Right lobe of liver (tissue), 6 donors: ENCODE measurements around the gene FKBP1A. TPM values are rescaled to one million over a fixed set of nuclear protein-coding genes. Genes with fewer than 3 reads are reported as not detected.
A peak's percentile ranks its signal among the peaks of the same experiment; 100 is the strongest.
"Not testable (repeated sequence)": the region's sequence is repeated elsewhere in the genome, so short reads cannot be mapped to it uniquely, and the experiment has no call there.

Experiments
- ATAC-seq, 4 donors: fragments of 200-7000 bp; cut with Tn5 transposase; one replicate each; pipeline ENCODE4 v1.9.1; 2020; ENCODE audit warnings: mild to moderate bottlenecking in 4 of 4, moderate library complexity in 4 of 4
- DNase-seq, 3 donors: peaks; one replicate each; pipeline ENCODE4 v3.0.0-alpha.2; 2020
- H3K27ac ChIP-seq, 3 donors: fragments of 200-600 bp; one replicate each; pipeline ENCODE4 v1.8.0; 2022
- H3K27me3 ChIP-seq, 2 donors: fragments of 200-600 bp; one replicate each; pipeline ENCODE4 v1.8.0; 2022
- H3K36me3 ChIP-seq, 4 donors: fragments of 200-600 bp; sonication (generic) in 1 of 4; one replicate each; pipeline versions ENCODE4 v1.5.1 to v1.8.0; 2017 to 2022; ENCODE audit warnings: control low read depth in 1 of 4
- H3K4me1 ChIP-seq, 4 donors: fragments of 200-600 bp; sonication (generic) in 1 of 4; one replicate each; pipeline versions ENCODE4 v1.5.1 to v1.8.0; 2017 to 2022; ENCODE audit warnings: control low read depth in 1 of 4
- H3K4me3 ChIP-seq, 3 donors: fragments of 200-600 bp; one replicate each; pipeline ENCODE4 v1.8.0; 2022
- H3K9me3 ChIP-seq, 4 donors: fragments of 200-600 bp; sonication (generic) in 1 of 4; one replicate each; pipeline versions ENCODE4 v1.5.1 to v1.8.0; 2017 to 2022; ENCODE audit warnings: control low read depth in 1 of 4
- CTCF ChIP-seq, 4 donors: fragments of 200-600 bp in 3 of 4; fragments of 450-650 bp in 1 of 4; IDR thresholded peaks; one replicate each; pipeline versions ENCODE4 v1.5.1 to v1.8.0; 2016 to 2022; ENCODE audit warnings: antibody characterized with exemption in 4 of 4, mild to moderate bottlenecking in 2 of 4
- POLR2A ChIP-seq: fragments of 450-650 bp; IDR thresholded peaks from one replicate; pipeline ENCODE4 v1.6.1; 2017; ENCODE audit warnings: antibody characterized with exemption, mild to moderate bottlenecking
- WGBS: methylation state at CpG from one replicate; pipeline ENCODE4 v1.1.6; 2018; ENCODE audit warnings: low coverage, low lambda C conversion rate; ENCODE audit not compliant: insufficient coverage; ENCODE audit errors: missing lambda C conversion rate; 5-methylcytosine and 5-hydroxymethylcytosine counted together
- intact Hi-C, 2 donors: fragments of 100-400 bp; cut with DNase I; formaldehyde crosslinking; loops; one replicate each; pipeline versions ENCODE4 v1.11.2 to v1.14.1; 2022
- total RNA-seq, 6 experiments: library from RNA; depleted of rRNA in 2 of 6; stranded (reverse); fragments of >200 nt in 2 of 6; fragmentation: NEBNext Ultra II Directional in 3 of 6; extraction: Animal tissue kit (Norgen Biotek cat#: 25700) in 3 of 6; gene quantifications; one replicate each; pipeline versions ENCODE4 v1.1.0 to v1.2.4, GENCODE V29; 2016 to 2023
- donor health status: DM: no; HTN: yes; CAD: no.
- donor health status: DM: no; HTN: no; CAD: no.
- donor health status: DM: no; HTN: no; CAD: no.
- donor health status: DM: no; HTN: yes; CAD: no.
- donor health status: DM: no; HTN: yes; CAD: no.

Gene FKBP1A
- total RNA-seq, 6 experiments from 2014 or later: 56.9 to 86.9 (median 63.4) TPM

GRCh38 chr20:1402149-1402548 is 9.3 kb upstream of the FKBP1A start:
- 24% methylated on average over 7 of the region's 7 CpGs for WGBS
- H3K27ac ChIP-seq: peak overlapping the region in 2 of 3 donors; percentile 63 to 73
- H3K4me3 ChIP-seq: no peak overlapping the region
- no peak for TF ChIP-seq CTCF (IDR thresholded peaks at IDR 0.05)
- no peak for TF ChIP-seq POLR2A
- H3K4me1 ChIP-seq: peaks cover 0 to 30% (median 10%) of the 10 kb centered on the region in 4 donors
- no peaks in the 10 kb centered on the region for H3K27me3 ChIP-seq
- no peaks in the 10 kb centered on the region for H3K36me3 ChIP-seq
- ATAC-seq (peak in 2 of 4 donors; percentile 11 to 29), DNase-seq (no peak)
- intact Hi-C loops: no loop called here
- no peaks in the 10 kb centered on the region for H3K9me3 ChIP-seq

- Histone ChIP-seq H3K27me3 (no peaks in the 10 kb centered on the region), H3K27ac (peak overlapping the region; percentile 63 to 73 (median 63)), H3K36me3 (no peaks in the 10 kb centered on the region), H3K4me1 (peaks cover 0 to 30% (median 10%) of the 10 kb centered on the region in 4 donors), H3K4me3 (no peak overlapping the region), H3K9me3 (no peaks in the 10 kb centered on the region)
- peak; percentile 83 to 93 (median 93) for ATAC-seq
- intact Hi-C loops: no loop called here
- TF ChIP-seq POLR2A: peak; percentile 36
- no peak for TF ChIP-seq CTCF (IDR thresholded peaks at IDR 0.05)
- WGBS: 36% methylated on average over 3 of the region's 3 CpGs
- DNase-seq: peak in 1 of 3 donors; percentile 63
These were observed 8.6 kb upstream of the FKBP1A start for GRCh38 chr20:1401451-1401907.

GRCh38 chr20:1399678-1400366 is 7.0 kb upstream of the FKBP1A start:
- TF ChIP-seq POLR2A: peak; percentile 46
- H3K9me3 ChIP-seq, intact Hi-C loops, H3K36me3 ChIP-seq, DNase-seq, H3K27me3 ChIP-seq, H3K4me3 ChIP-seq: not testable (repeated sequence)
- peak in 3 of 4 donors; percentile 20 to 36 (median 26) for ATAC-seq
- Histone ChIP-seq H3K4me1 (peaks cover 0 to 30% (median 10%) of the 10 kb centered on the region in 4 donors), H3K27ac (peak overlapping the region; percentile 40 to 73 (median 63))
- WGBS: 38% methylated on average over 7 of the region's 8 CpGs

- ATAC-seq, H3K4me3 ChIP-seq, intact Hi-C loops, H3K9me3 ChIP-seq, H3K27me3 ChIP-seq, DNase-seq, H3K36me3 ChIP-seq, H3K27ac ChIP-seq: not testable (repeated sequence)
- H3K4me1 ChIP-seq: peaks cover 0 to 37% (median 10%) of the 10 kb centered on the region in 4 donors
- 72% methylated on average over 6 of the region's 7 CpGs for WGBS
These were observed 5.3 kb upstream of the FKBP1A start for GRCh38 chr20:1398185-1398584.

- DNase-seq: no peak
- peak in 3 of 4 donors; percentile 12 to 23 (median 18) for TF ChIP-seq CTCF (IDR thresholded peaks at IDR 0.05)
- no peak for TF ChIP-seq POLR2A
These were observed 4.9 kb upstream of the FKBP1A start for GRCh38 chr20:1397710-1398109.

More at GRCh38 chr20:1397710-1398109, 4.9 kb upstream of the FKBP1A start:
- H3K27me3 ChIP-seq: no peaks in the 10 kb centered on the region
- H3K9me3 ChIP-seq: no peaks in the 10 kb centered on the region
- ATAC-seq: no peak
- no peaks in the 10 kb centered on the region for H3K36me3 ChIP-seq
- no peak overlapping the region for H3K27ac ChIP-seq
- no peak overlapping the region for H3K4me3 ChIP-seq
- H3K4me1 ChIP-seq: peaks cover 0 to 37% (median 10%) of the 10 kb centered on the region in 4 donors
- WGBS: 70% methylated on average over 4 of the region's 4 CpGs
- intact Hi-C loops: no loop called here
